SK-N-SH treated with all-trans-retinoic acid at 6 μM for 48 hours (cell line): ENCODE measurements around the gene TRPM2.

Experiments used
- ZC3H10 ChIP-seq: fragments of 250-450 bp; sonication (Bioruptor Pico); IDR thresholded peaks from 2 replicates; pipeline ENCODE4 v1.5.1; 2021; ENCODE audit warnings: mild to moderate bottlenecking, moderate library complexity
- ZFP30 ChIP-seq: fragments of 450-650 bp; formaldehyde crosslinking; IDR thresholded peaks from 2 replicates; pipeline ENCODE4 v1.5.0; 2022; ENCODE audit warnings: mild to moderate bottlenecking, moderate library complexity
- ZNF565 ChIP-seq: fragments of 450-650 bp; formaldehyde crosslinking; conservative IDR thresholded peaks from 2 replicates; pipeline ENCODE4 v1.5.0; 2020; ENCODE audit warnings: low read depth, mild to moderate bottlenecking, moderate library complexity
- TF ChIP-seq, protein P1 (sequence below): fragments of 250-450 bp; sonication (Bioruptor Pico); IDR thresholded peaks from 2 replicates; pipeline ENCODE4 v1.8.0; 2020; ENCODE audit warnings: mild to moderate bottlenecking, moderate library complexity, borderline replicate concordance

DNA sequence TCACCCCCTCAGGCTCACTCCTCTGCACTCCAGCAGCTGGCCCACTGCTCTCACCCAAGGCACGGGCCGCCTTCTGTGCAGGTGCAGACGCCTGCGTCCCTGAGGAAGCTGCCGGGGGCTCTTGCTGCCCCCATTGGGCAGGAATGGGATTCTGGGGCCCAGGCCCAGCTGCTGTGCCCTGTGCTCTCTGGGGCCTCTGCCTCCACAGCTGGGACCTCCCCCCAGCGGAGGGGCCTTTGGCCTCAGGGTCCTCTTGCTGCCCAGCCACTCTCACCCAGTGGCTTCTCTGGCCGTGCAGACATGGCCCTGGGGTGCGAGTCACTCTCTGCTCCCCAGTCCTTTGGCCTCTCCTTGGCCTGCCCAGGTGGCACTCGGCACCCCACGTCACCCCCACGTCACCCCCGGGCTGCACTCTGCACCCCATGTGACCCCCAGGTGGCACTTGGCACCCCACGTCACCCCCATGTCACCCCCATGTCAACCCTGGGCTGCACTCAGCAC, 82.7 kb downstream of the TRPM2 start:
- TF ChIP-seq ZC3H10 (CRISPR knock-in tag) (no peak), ZFP30 (CRISPR knock-in tag) (no peak), ZNF565 (CRISPR knock-in tag) (no peak)
- TF ChIP-seq, protein P1, sequence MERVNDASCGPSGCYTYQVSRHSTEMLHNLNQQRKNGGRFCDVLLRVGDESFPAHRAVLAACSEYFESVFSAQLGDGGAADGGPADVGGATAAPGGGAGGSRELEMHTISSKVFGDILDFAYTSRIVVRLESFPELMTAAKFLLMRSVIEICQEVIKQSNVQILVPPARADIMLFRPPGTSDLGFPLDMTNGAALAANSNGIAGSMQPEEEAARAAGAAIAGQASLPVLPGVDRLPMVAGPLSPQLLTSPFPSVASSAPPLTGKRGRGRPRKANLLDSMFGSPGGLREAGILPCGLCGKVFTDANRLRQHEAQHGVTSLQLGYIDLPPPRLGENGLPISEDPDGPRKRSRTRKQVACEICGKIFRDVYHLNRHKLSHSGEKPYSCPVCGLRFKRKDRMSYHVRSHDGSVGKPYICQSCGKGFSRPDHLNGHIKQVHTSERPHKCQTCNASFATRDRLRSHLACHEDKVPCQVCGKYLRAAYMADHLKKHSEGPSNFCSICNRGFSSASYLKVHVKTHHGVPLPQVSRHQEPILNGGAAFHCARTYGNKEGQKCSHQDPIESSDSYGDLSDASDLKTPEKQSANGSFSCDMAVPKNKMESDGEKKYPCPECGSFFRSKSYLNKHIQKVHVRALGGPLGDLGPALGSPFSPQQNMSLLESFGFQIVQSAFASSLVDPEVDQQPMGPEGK (CRISPR knock-in tag), result no peak
